ENCODE measurements around the gene ASTN2.

The ASTN2 gene

DNA sequence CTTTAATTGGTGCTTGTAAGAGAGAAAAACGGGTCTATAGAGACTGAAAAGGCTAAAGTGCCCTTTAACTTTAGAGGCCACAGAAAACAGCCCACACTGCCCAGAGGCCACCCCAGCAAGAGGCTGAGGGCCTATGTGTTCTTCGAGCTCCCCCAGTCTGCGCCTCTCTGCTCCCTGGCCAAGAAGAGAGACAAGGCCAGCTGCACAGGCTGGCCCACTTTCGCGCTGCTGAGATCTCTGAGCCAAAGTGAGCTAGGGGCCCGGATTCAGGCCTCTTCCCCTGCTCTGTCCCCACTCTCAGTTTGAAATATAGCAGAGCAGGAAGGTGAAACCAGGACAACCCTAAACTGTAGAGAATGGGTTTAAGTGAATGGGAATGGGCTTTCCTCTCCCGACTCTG lies 859.7 kb downstream of the ASTN2 start:
- no peaks in the 10 kb centered on the region for H3K4me1 ChIP-seq (ENCODE audit: insufficient read depth, low read length)

DNA sequence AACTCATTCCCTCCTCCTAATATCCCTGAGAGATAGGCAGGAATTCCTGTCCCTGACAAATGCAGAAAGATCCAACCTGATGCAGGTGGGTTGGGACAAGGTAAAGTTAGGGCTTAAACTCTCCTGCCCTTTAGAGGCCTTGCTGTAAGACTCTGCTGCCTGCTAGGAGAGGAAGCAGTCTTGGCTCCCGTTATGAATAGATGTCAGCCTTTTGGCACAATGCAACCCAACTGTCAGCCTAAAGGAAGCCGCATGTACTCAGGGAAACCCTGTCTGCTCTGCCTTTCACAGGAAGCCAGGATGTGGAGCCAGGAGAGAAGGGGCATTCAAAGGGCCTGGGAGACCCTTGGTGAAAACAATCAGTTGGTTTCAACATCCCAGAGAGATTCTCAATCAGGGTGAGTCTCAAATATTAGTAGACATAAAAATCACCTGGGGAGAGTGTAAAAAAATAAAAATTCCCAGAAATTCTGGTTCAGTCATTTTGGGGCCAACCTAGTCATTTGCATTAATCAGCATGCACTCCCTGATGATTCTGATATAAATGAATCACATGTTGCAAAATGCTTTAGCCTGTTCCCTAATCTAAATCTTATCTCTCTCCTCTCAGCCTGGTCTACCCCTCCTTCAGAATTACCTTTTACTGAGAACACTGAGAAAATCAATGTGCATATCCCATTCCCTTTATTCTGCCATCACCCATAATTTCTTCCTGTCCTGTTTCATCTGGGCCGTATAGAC lies 864.0 kb downstream of the ASTN2 start:
- Histone ChIP-seq H3K36me3 (ENCODE audit: insufficient read depth, low read length) (no peaks in the 10 kb centered on the region), H3K27ac (ENCODE audit: low read length) (no peak overlapping the region), H3K4me3 (ENCODE audit: low read depth in 1 of 2, low read length in 2 of 2) (no peak overlapping the region), H3K9ac (ENCODE audit: low read depth, low read length) (no peak overlapping the region), H3K4me2 (ENCODE audit: insufficient read depth, low read length) (no peak overlapping the region), H3K27me3 (ENCODE audit: insufficient read depth, low read length, poor library complexity) (no peaks in the 10 kb centered on the region), H2AFZ (ENCODE audit: low read depth, low read length) (no peak overlapping the region), H3K9me3 (ENCODE audit: insufficient read depth, low read length, severe bottlenecking) (no peaks in the 10 kb centered on the region), H4K20me1 (ENCODE audit: insufficient read depth, low read length) (no peaks in the 10 kb centered on the region), H3K4me1 (ENCODE audit: insufficient read depth, low read length) (no peaks in the 10 kb centered on the region), H3K79me2 (ENCODE audit: insufficient read depth, low read length) (no peaks in the 10 kb centered on the region)
- TF ChIP-seq, protein P1, sequence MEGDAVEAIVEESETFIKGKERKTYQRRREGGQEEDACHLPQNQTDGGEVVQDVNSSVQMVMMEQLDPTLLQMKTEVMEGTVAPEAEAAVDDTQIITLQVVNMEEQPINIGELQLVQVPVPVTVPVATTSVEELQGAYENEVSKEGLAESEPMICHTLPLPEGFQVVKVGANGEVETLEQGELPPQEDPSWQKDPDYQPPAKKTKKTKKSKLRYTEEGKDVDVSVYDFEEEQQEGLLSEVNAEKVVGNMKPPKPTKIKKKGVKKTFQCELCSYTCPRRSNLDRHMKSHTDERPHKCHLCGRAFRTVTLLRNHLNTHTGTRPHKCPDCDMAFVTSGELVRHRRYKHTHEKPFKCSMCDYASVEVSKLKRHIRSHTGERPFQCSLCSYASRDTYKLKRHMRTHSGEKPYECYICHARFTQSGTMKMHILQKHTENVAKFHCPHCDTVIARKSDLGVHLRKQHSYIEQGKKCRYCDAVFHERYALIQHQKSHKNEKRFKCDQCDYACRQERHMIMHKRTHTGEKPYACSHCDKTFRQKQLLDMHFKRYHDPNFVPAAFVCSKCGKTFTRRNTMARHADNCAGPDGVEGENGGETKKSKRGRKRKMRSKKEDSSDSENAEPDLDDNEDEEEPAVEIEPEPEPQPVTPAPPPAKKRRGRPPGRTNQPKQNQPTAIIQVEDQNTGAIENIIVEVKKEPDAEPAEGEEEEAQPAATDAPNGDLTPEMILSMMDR (IDR thresholded peaks at IDR 0.05; ENCODE audit: borderline replicate concordance, extremely low read depth, low read length, poor library complexity, severe bottlenecking): no peak
- TF ChIP-seq EZH2 (IDR thresholded peaks at IDR 0.05; ENCODE audit: borderline replicate concordance, low read depth, low read length, severe bottlenecking): no peak
- DNase-seq (no peak), ATAC-seq (ENCODE audit: insufficient read depth, low read depth) (no peak)

More for the DNA sequence above, 859.7 kb downstream of the ASTN2 start:
- no peak for ATAC-seq (ENCODE audit: insufficient read depth, low read depth)
- H3K9ac ChIP-seq (ENCODE audit: low read depth, low read length): no peak overlapping the region
- H3K4me3 ChIP-seq (ENCODE audit: low read depth in 1 of 2, low read length in 2 of 2): no peak overlapping the region
- no peak overlapping the region for H3K4me2 ChIP-seq (ENCODE audit: insufficient read depth, low read length)
- H4K20me1 ChIP-seq (ENCODE audit: insufficient read depth, low read length): no peaks in the 10 kb centered on the region
- DNase-seq: no peak
- TF ChIP-seq, protein P1 (IDR thresholded peaks at IDR 0.05; ENCODE audit: borderline replicate concordance, extremely low read depth, low read length, poor library complexity, severe bottlenecking): no peak
- TF ChIP-seq EZH2 (IDR thresholded peaks at IDR 0.05; ENCODE audit: borderline replicate concordance, low read depth, low read length, severe bottlenecking): no peak
- H3K36me3 ChIP-seq (ENCODE audit: insufficient read depth, low read length): no peaks in the 10 kb centered on the region
- no peak overlapping the region for H3K27ac ChIP-seq (ENCODE audit: low read length)
- no peaks in the 10 kb centered on the region for H3K27me3 ChIP-seq (ENCODE audit: insufficient read depth, low read length, poor library complexity)
- no peaks in the 10 kb centered on the region for H3K79me2 ChIP-seq (ENCODE audit: insufficient read depth, low read length)
- H3K9me3 ChIP-seq (ENCODE audit: insufficient read depth, low read length, severe bottlenecking): no peaks in the 10 kb centered on the region
- no peak overlapping the region for H2AFZ ChIP-seq (ENCODE audit: low read depth, low read length)

DNA sequence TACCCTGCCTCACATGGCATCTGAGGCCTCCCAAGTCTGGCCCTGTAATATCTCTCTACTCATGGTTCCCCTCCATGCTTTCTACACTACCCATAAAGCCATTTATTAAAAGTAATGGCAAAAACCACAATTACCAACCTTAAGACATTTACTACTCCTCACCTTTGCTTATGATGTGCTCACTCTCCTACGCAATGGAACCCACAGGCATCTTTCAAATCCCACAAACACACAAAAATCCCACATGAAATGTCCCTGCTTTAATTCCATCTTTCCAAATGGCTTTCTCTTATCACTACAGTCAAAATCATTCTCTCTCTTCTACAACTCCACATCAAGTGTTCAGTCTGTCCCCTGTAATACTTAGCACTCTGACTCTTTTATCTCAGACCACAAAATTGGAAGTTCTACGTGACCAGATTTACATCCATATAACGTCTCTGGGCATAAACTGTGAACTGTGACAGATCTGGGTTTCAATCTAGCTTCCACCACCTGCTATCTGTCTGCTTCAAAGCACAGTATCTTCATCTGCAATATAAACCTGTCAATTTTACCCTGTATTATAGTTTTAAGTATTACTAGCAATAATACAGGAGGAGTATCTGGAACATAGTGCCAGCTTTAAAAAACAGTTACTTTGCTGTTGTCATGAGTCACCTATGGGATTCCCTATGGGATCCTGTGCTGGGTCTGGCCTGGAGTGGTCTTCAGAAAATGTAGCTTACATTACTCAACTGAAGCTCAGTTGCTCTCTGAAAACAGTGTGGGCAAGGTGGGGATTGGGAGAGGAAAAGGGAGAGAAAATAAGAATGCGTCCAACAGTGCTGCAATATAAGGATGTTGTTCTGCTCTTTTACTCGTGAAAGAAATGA lies 864.8 kb downstream of the ASTN2 start:
- Histone ChIP-seq H3K9ac (ENCODE audit: low read depth, low read length) (no peak overlapping the region), H3K27ac (ENCODE audit: low read length) (no peak overlapping the region), H2AFZ (ENCODE audit: low read depth, low read length) (no peak overlapping the region), H3K4me3 (ENCODE audit: low read depth in 1 of 2, low read length in 2 of 2) (no peak overlapping the region), H3K36me3 (ENCODE audit: insufficient read depth, low read length) (no peaks in the 10 kb centered on the region), H3K79me2 (ENCODE audit: insufficient read depth, low read length) (no peaks in the 10 kb centered on the region), H3K9me3 (ENCODE audit: insufficient read depth, low read length, severe bottlenecking) (no peaks in the 10 kb centered on the region), H3K4me2 (ENCODE audit: insufficient read depth, low read length) (no peak overlapping the region), H4K20me1 (ENCODE audit: insufficient read depth, low read length) (no peaks in the 10 kb centered on the region), H3K4me1 (ENCODE audit: insufficient read depth, low read length) (no peaks in the 10 kb centered on the region), H3K27me3 (ENCODE audit: insufficient read depth, low read length, poor library complexity) (no peaks in the 10 kb centered on the region)
- TF ChIP-seq EZH2 (IDR thresholded peaks at IDR 0.05; ENCODE audit: borderline replicate concordance, low read depth, low read length, severe bottlenecking): no peak
- DNase-seq (no peak), ATAC-seq (ENCODE audit: insufficient read depth, low read depth) (no peak)

Data from DND-41 (cell line).